HepG2 (cell line): Measurements from ENCODE around the gene ARHGEF11. TPM values are rescaled to one million over a fixed set of nuclear protein-coding genes. Genes with fewer than 3 reads are reported as not detected.

ENCODE experiments used
- ATAC-seq: fragments of 200-7000 bp; cut with Tn5 transposase; 3 replicates; pipeline ENCODE4 v1.9.1; 2020; ENCODE audit warnings: mild to moderate bottlenecking, moderate library complexity
- BruUV-seq: library from RNA; stranded (reverse); fragments of 400-500 nt; replicated peaks from 2 replicates; lab custom pipeline; 2021; lab: Mats Ljungman, UMichigan
- CTCF ChIA-PET: fragments of 300-600 bp; formaldehyde crosslinking; extraction: SDS; loops from one replicate; lab custom pipeline; 2021; ENCODE audit warnings: low total read pairs, inconsistent platforms, low intra/inter-chr PET ratio; lab: Yijun Ruan, JAX
- POLR2A ChIA-PET: fragments of 350-600 bp; sonication (Branson Sonifier 250); formaldehyde crosslinking; loops from one replicate; lab custom pipeline; 2020; ENCODE audit warnings: antibody characterized with exemption, inconsistent platforms; lab: Yijun Ruan, JAX
- DNase-seq: peaks from one replicate; pipeline ENCODE4 v3.0.0-alpha.2; 2015; ENCODE audit warnings: low spot score
- FAIRE-seq: peaks from 3 replicates; lab custom pipeline; 2011; peaks lifted over from hg19 to GRCh38; lab: Jason Lieb, UNC
- H2AFZ ChIP-seq: one replicate; pipeline ENCODE4 v1.6.1; 2011; ENCODE audit warnings: low read length, inconsistent platforms
- H3K27ac ChIP-seq: fragments of 300-600 bp; 3 replicates; pipeline ENCODE4 v1.8.0; 2011; ENCODE audit warnings: mixed run types, mild to moderate bottlenecking, mixed read lengths, low read length, inconsistent platforms; ENCODE audit not compliant: insufficient read depth; ENCODE audit errors: extremely low read length
- H3K27me3 ChIP-seq, 2 experiments: fragments of 200-600 bp in 1 of 2; 2 replicates in 1 of 2; 3 replicates in 1 of 2; pipeline versions ENCODE4 v1.6.0 to v1.8.0; 2011; ENCODE audit warnings: low read length in 2 of 2, mild to moderate bottlenecking in 2 of 2, moderate library complexity in 2 of 2, inconsistent platforms in 1 of 2; ENCODE audit not compliant: insufficient read depth in 2 of 2, control insufficient read depth in 1 of 2
- H3K36me3 ChIP-seq, 2 experiments: fragments of 200-600 bp in 1 of 2; replicated peaks in 1 of 2; 2 replicates in 1 of 2; 3 replicates in 1 of 2; pipeline versions ENCODE4 v1.5.1 to v1.8.0; 2011; ENCODE audit warnings: low read length in 2 of 2, inconsistent platforms in 1 of 2; ENCODE audit not compliant: insufficient read depth in 2 of 2, control insufficient read depth in 1 of 2
- H3K4me1 ChIP-seq: 2 replicates; pipeline ENCODE4 v1.5.1; 2012; ENCODE audit warnings: low read length, inconsistent platforms; ENCODE audit not compliant: insufficient read depth
- H3K4me2 ChIP-seq: 2 replicates; pipeline ENCODE4 v1.6.0; 2011; ENCODE audit warnings: low read depth, low read length, inconsistent platforms
- H3K4me3 ChIP-seq, 3 experiments: fragments of 200-600 bp in 1 of 3; sonication (generic), shearing (Covaris generic) in 1 of 3; replicated peaks in 1 of 3; 2 replicates each; pipeline ENCODE4 v1.5.1; 2011 to 2016; ENCODE audit warnings: low read length in 3 of 3, inconsistent platforms in 2 of 3, low read depth in 2 of 3, mild to moderate bottlenecking in 2 of 3, control low read depth in 1 of 3, mixed read lengths in 1 of 3; ENCODE audit not compliant: insufficient read depth in 1 of 3
- H3K79me2 ChIP-seq: one replicate; pipeline ENCODE4 v1.6.1; 2011; ENCODE audit warnings: low read length, inconsistent platforms; ENCODE audit not compliant: insufficient read depth
- H3K9ac ChIP-seq: 2 replicates; pipeline ENCODE4 v1.6.0; 2011; ENCODE audit warnings: mild to moderate bottlenecking, low read depth, low read length, inconsistent platforms; ENCODE audit not compliant: insufficient read depth
- H3K9me3 ChIP-seq: 2 replicates; pipeline ENCODE4 v1.5.1; 2012; ENCODE audit warnings: mild to moderate bottlenecking, low read length
- H4K20me1 ChIP-seq: 2 replicates; pipeline ENCODE4 v1.6.0; 2011; ENCODE audit warnings: inconsistent platforms, mild to moderate bottlenecking, low read length, moderate library complexity; ENCODE audit not compliant: insufficient read depth
- FOXK2 ChIP-seq: fragments of 450-650 bp; IDR thresholded peaks from 2 replicates; pipeline ENCODE4 v1.6.1; 2016
- GATA4 ChIP-seq: sonication (generic); IDR thresholded peaks from 2 replicates; pipeline ENCODE4 v1.6.1; 2016; ENCODE audit warnings: antibody characterized with exemption, low read depth, borderline replicate concordance
- KAT8 ChIP-seq: IDR thresholded peaks from 2 replicates; pipeline ENCODE4 v1.6.1; 2016; ENCODE audit warnings: missing genetic modification reagents, missing compliant biosample characterization
- KLF13 ChIP-seq: sonication (generic); formaldehyde crosslinking; IDR thresholded peaks from 2 replicates; pipeline ENCODE4 v1.4.0; 2020; ENCODE audit warnings: mild to moderate bottlenecking, missing genetic modification reagents
- PITX1 ChIP-seq: sonication (generic); formaldehyde crosslinking; IDR thresholded peaks from 2 replicates; pipeline ENCODE4 v1.5.1; 2020; ENCODE audit warnings: mild to moderate bottlenecking, missing genetic modification reagents
- RAD21 ChIP-seq: fragments of 450-650 bp; formaldehyde crosslinking; IDR thresholded peaks from 2 replicates; pipeline ENCODE4 v1.5.0; 2020; ENCODE audit warnings: mild to moderate bottlenecking
- RARA ChIP-seq: IDR thresholded peaks from 2 replicates; pipeline ENCODE4 v1.6.1; 2016; ENCODE audit warnings: missing genetic modification reagents, missing compliant biosample characterization
- RBM39 ChIP-seq: fragments of 200-400 bp; formaldehyde crosslinking; IDR thresholded peaks from one replicate; pipeline ENCODE4 v1.6.1; 2018; ENCODE audit warnings: antibody characterized with exemption, mild to moderate bottlenecking, low read depth, low read length; ENCODE audit not compliant: poor library complexity, severe bottlenecking
- RNF2 ChIP-seq: fragments of 450-650 bp; conservative IDR thresholded peaks from 2 replicates; pipeline ENCODE4 v1.6.1; 2016; ENCODE audit warnings: low read depth
- SYNCRIP ChIP-seq: fragments of 200-400 bp; formaldehyde crosslinking; IDR thresholded peaks from 2 replicates; pipeline ENCODE4 v1.6.1; 2018; ENCODE audit warnings: mild to moderate bottlenecking, low read depth, low read length; ENCODE audit not compliant: insufficient read depth
- TARDBP ChIP-seq: sonication (generic); formaldehyde crosslinking; IDR thresholded peaks from 2 replicates; pipeline ENCODE4 v1.8.0; 2022; ENCODE audit warnings: mild to moderate bottlenecking, missing genetic modification reagents
- YY1 ChIP-seq: IDR thresholded peaks from 2 replicates; pipeline ENCODE4 v1.6.1; 2011; ENCODE audit warnings: low read length, low read depth, moderate library complexity, mild to moderate bottlenecking; ENCODE audit not compliant: insufficient read depth, insufficient replicate concordance
- ZBED4 ChIP-seq: sonication (generic); formaldehyde crosslinking; IDR thresholded peaks from 2 replicates; pipeline ENCODE4 v1.4.0; 2020; ENCODE audit warnings: missing genetic modification reagents, borderline replicate concordance
- ZBTB8A ChIP-seq: sonication (generic); formaldehyde crosslinking; IDR thresholded peaks from 2 replicates; pipeline ENCODE4 v1.4.0; 2020; ENCODE audit warnings: mild to moderate bottlenecking, low read depth, missing genetic modification reagents, borderline replicate concordance
- ZFP36 ChIP-seq: fragments of 150-350 bp; IDR thresholded peaks from 2 replicates; pipeline ENCODE4 v1.6.1; 2018; ENCODE audit warnings: borderline replicate concordance, low read length, low read depth; ENCODE audit not compliant: partially characterized antibody
- ZNF616 ChIP-seq: sonication (generic); formaldehyde crosslinking; IDR thresholded peaks from 2 replicates; pipeline ENCODE4 v1.5.0; 2020; ENCODE audit warnings: low read depth, mild to moderate bottlenecking, missing genetic modification reagents
- WGBS: methylation state at CpG from one replicate; pipeline ENCODE4 v1.1.6; 2017; ENCODE audit warnings: low lambda C conversion rate; 5-methylcytosine and 5-hydroxymethylcytosine counted together
- in situ Hi-C: cut with HindIII; loops from 2 replicates; pipeline ENCODE4 v1.10.0; 2017; ENCODE audit warnings: low pct_unique_long_range_greater_than_20kb; ENCODE audit not compliant: extremely low pct_ligation_motif_present
- intact Hi-C: fragments of 100-400 bp; cut with micrococcal nuclease; formaldehyde crosslinking; loops from one replicate; pipeline ENCODE4 v1.10.0; 2022; ENCODE audit not compliant: unreplicated experiment
- polyA plus RNA-seq, 8 experiments: library from polyadenylated mRNA; depleted of rRNA in 3 of 8; stranded (reverse) in 7 of 8; unstranded in 1 of 8; fragments of >200 nt; fragmentation: Illumina TruSeq in 4 of 8; extraction: Trizol in 4 of 8; gene quantifications; 2 replicates each; pipeline versions ENCODE4 v1.2.1 to v1.2.3, GENCODE V29; 2011 to 2016; ENCODE audit warnings: low read depth in 4 of 8, missing spikeins in 1 of 8, mixed read lengths in 1 of 8; ENCODE audit not compliant: insufficient read depth in 1 of 8
- total RNA-seq, 5 experiments: library from RNA; depleted of rRNA; stranded (reverse); fragments of >200 nt; fragmentation: Illumina TruSeq; extraction: Trizol; gene quantifications; 2 replicates each; pipeline ENCODE4 v1.2.3, GENCODE V29; 2016; ENCODE audit warnings: low read depth in 1 of 5
- TF ChIP-seq, protein P1 (sequence below): IDR thresholded peaks from 2 replicates; pipeline ENCODE4 v1.6.1; 2016; ENCODE audit warnings: missing genetic modification reagents, missing compliant biosample characterization

The ARHGEF11 gene
- total and polyA plus RNA-seq, 2 of the 13 experiments (the other 11 are each of a cell fraction or from before 2014, with no cell fraction given), result 16.5 to 21.2 TPM

DNA sequence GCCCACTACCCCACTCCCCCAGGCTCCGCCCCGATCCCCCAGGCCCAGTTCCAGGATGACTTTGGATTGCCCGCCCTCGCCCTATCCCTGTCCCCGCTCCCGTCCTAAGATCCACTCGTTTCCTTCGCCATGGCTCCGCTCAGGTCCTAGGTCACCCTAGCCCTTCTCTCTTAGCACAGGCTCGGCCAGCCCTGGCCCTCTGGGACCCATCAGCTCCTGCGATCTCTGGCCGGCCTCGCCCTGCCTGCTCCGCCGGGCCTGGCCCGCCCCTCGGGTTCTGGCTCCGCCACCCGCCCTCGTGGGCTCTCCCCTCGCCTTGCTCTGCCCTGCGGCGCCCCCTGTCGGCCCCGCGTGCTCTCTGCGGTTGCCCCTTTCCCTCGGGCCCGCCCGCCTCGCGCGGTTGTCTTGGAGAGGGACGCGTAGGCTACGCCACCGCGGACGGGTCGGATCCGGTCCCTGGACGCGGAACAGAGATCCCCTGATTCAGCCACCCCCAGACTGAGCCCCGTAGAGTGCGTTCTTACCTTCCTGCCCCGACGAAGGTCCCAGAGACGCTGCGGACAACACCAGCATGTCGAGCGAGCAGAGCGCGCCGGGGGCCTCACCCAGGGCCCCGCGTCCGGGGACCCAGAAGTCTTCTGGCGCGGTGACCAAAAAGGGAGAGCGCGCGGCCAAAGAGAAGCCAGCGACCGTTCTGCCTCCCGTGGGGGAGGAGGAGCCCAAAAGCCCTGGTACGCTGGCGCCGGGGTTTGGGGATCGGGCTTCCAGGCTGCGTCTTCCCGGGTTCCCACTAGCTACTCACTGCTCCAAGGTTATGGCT, 125.1 kb downstream of the ARHGEF11 start, which contains the start of gene LRRC71 (continued):
- TF ChIP-seq, protein P1, sequence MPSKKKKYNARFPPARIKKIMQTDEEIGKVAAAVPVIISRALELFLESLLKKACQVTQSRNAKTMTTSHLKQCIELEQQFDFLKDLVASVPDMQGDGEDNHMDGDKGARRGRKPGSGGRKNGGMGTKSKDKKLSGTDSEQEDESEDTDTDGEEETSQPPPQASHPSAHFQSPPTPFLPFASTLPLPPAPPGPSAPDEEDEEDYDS, result 0 out of 2 replicates have a peak, but pooled peaks have one; percentile 20
- TF ChIP-seq ZBED4, result peak; percentile 85
- TF ChIP-seq, all 625 proteins: peak for 65

- DNase-seq (no peak), ATAC-seq (no peak), FAIRE-seq (no peak)
- BruUV-seq, result no TSS peak
- ChIA-PET POLR2A (no interaction called here), CTCF (no interaction called here)
- Histone ChIP-seq H3K4me3 (no peak overlapping the region), H3K4me2 (no peak overlapping the region), H3K4me1 (no peaks in the 10 kb centered on the region), H3K36me3 (no peaks in the 10 kb centered on the region), H4K20me1 (no peaks in the 10 kb centered on the region), H2AFZ (no peak overlapping the region), H3K27me3 (peaks cover 1 to 8% of the 10 kb centered on the region in 2 experiments; a peak in 1 of 5 replicates), H3K9me3 (no peaks in the 10 kb centered on the region), H3K9ac (no peak overlapping the region), H3K27ac (no peak overlapping the region), H3K79me2 (no peaks in the 10 kb centered on the region)
- no peak for TF ChIP-seq SYNCRIP
- no peak for TF ChIP-seq KLF13 (CRISPR knock-in tag)
- no peak for TF ChIP-seq FOXK2
- no peak for TF ChIP-seq ZNF616
- no peak for TF ChIP-seq RNF2
- no peak for TF ChIP-seq ZFP36
- TF ChIP-seq ZBTB8A (CRISPR knock-in tag), result no peak
- no peak for TF ChIP-seq RBM39
- no peak for TF ChIP-seq RAD21 (CRISPR knock-in tag)
- no peak for TF ChIP-seq PITX1 (CRISPR knock-in tag)
- no peak for TF ChIP-seq TARDBP (CRISPR knock-in tag)
- TF ChIP-seq YY1, result no peak
- TF ChIP-seq KAT8, result no peak
- no peak for TF ChIP-seq GATA4
- TF ChIP-seq RARA (CRISPR knock-in tag), result no peak
- intact Hi-C loops (no loop called here), in situ Hi-C loops (no loop called here)
- 25% methylated on average over 5 of the region's 9 CpGs for WGBS
Measured at GRCh38 chr1:156914440-156914856, 131.1 kb downstream of the ARHGEF11 start.
